ENCODE measurements around the gene CCDC60. TPM values are rescaled to one million over a fixed set of nuclear protein-coding genes. Genes with fewer than 3 reads are reported as not detected.

The CCDC60 gene
- total RNA-seq, 1 experiment from 2014 or later: not detected

DNA sequence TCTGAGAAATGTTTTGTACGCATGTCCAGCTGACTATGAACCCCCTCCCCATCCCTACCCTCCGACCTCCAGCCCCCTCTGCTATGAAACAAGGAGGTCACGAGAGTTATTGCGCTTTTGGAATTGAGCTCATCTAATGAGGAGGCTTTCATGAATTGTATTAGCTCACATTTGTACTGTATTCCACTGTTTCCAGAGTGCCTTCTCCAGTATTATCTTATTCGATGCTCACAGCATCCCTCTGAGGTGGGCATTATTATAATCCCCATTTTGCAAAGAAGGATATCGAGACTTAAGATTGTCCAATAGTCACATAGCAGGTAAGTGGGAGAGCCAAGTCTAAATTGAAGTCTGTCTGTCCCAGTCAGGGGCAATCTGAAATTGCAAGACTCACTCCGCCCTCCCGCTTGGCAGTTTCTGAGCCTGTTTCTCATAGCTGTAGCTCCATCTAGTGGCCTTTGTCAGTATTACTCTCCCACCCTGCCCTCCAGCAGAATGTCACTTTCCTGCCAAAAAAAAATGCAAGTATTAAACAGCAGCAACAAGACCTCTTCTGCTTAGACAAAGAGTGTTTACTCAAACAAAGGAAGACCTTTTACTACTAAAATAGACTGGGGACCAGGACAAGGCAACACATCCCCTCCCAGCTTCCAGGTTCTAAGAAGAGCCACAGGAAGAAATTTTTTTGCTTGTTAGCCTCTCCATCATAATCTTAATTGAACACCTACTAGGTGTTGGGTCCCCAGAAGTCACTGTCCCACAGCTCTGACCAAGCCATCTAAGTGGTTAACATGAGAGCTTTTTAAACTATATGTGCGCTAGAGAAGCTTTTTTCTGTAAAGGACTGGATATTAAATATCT, 210.5 kb downstream of the CCDC60 start:
- ChIA-PET CTCF (interaction anchor here (0.6 to 4.0 kb wide), 6 partner anchors 33 to 123 kb away, joined by 3 to 30 read pairs (median 4); partner anchors contain the start of gene PRKAB1), POLR2A (no interaction called here), RAD21 (ENCODE audit: low non-redundant PET in 1 of 2, low total read pairs in 2 of 2, uncharacterized antibody in 2 of 2, unreplicated experiment in 2 of 2) (no interaction called here)
- Histone ChIP-seq H3K79me2 (ENCODE audit: insufficient read depth, low read length) (no peaks in the 10 kb centered on the region), H3K4me1 (ENCODE audit: control insufficient read depth in 1 of 2, insufficient read depth in 2 of 2, low read length in 2 of 2) (no peaks in the 10 kb centered on the region), H3K27ac (ENCODE audit: low read depth, low read length) (no peak overlapping the region), H3K4me2 (ENCODE audit: low read length) (no peak overlapping the region), H3K9ac (ENCODE audit: low read length) (no peak overlapping the region), H3K27me3 (ENCODE audit: insufficient read depth, low read length) (peaks cover 44% of the 10 kb centered on the region), H3K36me3 (ENCODE audit: control insufficient read depth in 1 of 2, insufficient read depth in 2 of 2, low read length in 2 of 2) (no peaks in the 10 kb centered on the region), H3K4me3 (replicated peaks in 1 of 2; ENCODE audit: low read depth in 1 of 2, low read length in 2 of 2) (no peak overlapping the region), H4K20me1 (ENCODE audit: insufficient read depth) (no peaks in the 10 kb centered on the region), H2AFZ (ENCODE audit: low read depth, low read length, poor library complexity, severe bottlenecking) (no peak overlapping the region), H3K9me2 (ENCODE audit: insufficient read depth) (no peaks in the 10 kb centered on the region), H3K9me3 (ENCODE audit: control insufficient read depth in 1 of 2, insufficient read depth in 1 of 2, low read depth in 1 of 2, low read length in 2 of 2) (no peaks in the 10 kb centered on the region)
- TF ChIP-seq POLR2A (IDR thresholded peaks at IDR 0.05; ENCODE audit: borderline replicate concordance, extremely low read depth, insufficient read depth, insufficient read length) (no peak), EZH2phosphoT487 (IDR thresholded peaks at IDR 0.05; ENCODE audit: borderline replicate concordance) (no peak), RAD21 (IDR thresholded peaks at IDR 0.05; ENCODE audit: low read depth) (peak; percentile 82), TCF7L2 (IDR thresholded peaks at IDR 0.05; ENCODE audit: borderline replicate concordance, extremely low read depth, insufficient read depth, insufficient read length) (no peak), ZFX (IDR thresholded peaks at IDR 0.05) (no peak), JUND (IDR thresholded peaks at IDR 0.05) (no peak)
- TF ChIP-seq, protein P1, sequence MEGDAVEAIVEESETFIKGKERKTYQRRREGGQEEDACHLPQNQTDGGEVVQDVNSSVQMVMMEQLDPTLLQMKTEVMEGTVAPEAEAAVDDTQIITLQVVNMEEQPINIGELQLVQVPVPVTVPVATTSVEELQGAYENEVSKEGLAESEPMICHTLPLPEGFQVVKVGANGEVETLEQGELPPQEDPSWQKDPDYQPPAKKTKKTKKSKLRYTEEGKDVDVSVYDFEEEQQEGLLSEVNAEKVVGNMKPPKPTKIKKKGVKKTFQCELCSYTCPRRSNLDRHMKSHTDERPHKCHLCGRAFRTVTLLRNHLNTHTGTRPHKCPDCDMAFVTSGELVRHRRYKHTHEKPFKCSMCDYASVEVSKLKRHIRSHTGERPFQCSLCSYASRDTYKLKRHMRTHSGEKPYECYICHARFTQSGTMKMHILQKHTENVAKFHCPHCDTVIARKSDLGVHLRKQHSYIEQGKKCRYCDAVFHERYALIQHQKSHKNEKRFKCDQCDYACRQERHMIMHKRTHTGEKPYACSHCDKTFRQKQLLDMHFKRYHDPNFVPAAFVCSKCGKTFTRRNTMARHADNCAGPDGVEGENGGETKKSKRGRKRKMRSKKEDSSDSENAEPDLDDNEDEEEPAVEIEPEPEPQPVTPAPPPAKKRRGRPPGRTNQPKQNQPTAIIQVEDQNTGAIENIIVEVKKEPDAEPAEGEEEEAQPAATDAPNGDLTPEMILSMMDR (IDR thresholded peaks at IDR 0.05 in 2 of 3, conservative IDR thresholded peaks at IDR 0.05 in 1 of 3; ENCODE audit: borderline replicate concordance in 1 of 3, insufficient read depth in 1 of 3, low read depth in 2 of 3, low read length in 2 of 3): peak; percentile 76 to 83 (median 79)
- BruUV-seq (replicated peaks): no TSS peak
- peak; percentile 61 for DNase-seq (ENCODE audit: low read depth, low spot score)
- ATAC-seq: peak; percentile 95
- intact Hi-C loops (cut with micrococcal nuclease): loop anchor here (1.0 to 10.0 kb wide), 5 partner anchors 101 to 1138 kb away; no protein-coding TSS in a partner anchor

Data from HCT116 (cell line).